OCI-LY1 (cell line): Measurements from ENCODE around the gene ARHGEF40.

Experiments used
- EZH2 ChIP-seq: fragments of 200-600 bp; sonication (generic), shearing (Covaris generic); IDR thresholded peaks from 2 replicates; pipeline ENCODE4 v1.8.0; 2017; ENCODE audit warnings: borderline replicate concordance, mixed run types, mild to moderate bottlenecking, antibody characterized with exemption, low read length, moderate library complexity, mixed read lengths
- TF ChIP-seq, protein P1 (sequence below): fragments of 200-600 bp; sonication (generic), shearing (Covaris generic); IDR thresholded peaks from 2 replicates; pipeline ENCODE4 v1.5.1; 2017; ENCODE audit warnings: mild to moderate bottlenecking, antibody characterized with exemption, low read length, moderate library complexity, mixed read lengths

DNA sequence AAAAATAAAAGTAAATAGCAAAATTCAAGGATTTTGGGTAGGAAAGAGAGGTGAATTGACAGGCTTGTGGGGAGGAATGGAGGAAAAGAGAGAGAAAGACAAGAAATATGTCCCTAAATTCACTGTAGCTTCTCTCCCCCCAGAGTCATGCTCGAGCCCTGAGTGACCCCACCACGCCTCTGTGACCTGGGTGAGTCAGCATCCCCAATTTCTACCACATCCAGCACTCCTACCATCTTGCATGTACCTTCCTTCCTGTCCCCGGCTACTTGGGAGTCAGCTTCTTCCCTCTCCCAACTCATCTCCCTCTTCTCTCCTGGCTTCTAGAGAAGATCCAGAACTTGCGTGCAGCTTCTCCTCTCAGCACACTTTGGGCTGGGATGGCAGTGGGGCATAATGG lies 18.6 kb downstream of the ARHGEF40 start:
- TF ChIP-seq, protein P1, sequence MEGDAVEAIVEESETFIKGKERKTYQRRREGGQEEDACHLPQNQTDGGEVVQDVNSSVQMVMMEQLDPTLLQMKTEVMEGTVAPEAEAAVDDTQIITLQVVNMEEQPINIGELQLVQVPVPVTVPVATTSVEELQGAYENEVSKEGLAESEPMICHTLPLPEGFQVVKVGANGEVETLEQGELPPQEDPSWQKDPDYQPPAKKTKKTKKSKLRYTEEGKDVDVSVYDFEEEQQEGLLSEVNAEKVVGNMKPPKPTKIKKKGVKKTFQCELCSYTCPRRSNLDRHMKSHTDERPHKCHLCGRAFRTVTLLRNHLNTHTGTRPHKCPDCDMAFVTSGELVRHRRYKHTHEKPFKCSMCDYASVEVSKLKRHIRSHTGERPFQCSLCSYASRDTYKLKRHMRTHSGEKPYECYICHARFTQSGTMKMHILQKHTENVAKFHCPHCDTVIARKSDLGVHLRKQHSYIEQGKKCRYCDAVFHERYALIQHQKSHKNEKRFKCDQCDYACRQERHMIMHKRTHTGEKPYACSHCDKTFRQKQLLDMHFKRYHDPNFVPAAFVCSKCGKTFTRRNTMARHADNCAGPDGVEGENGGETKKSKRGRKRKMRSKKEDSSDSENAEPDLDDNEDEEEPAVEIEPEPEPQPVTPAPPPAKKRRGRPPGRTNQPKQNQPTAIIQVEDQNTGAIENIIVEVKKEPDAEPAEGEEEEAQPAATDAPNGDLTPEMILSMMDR: no peak
- TF ChIP-seq EZH2: no peak
